GM19467 (cell line): Measurements from ENCODE around the gene RTN4R.

Experiments used
- ATAC-seq: cut with Tn5 transposase; IDR thresholded peaks from one replicate; pipeline ENCODE4 v1.9.1; 2021; ENCODE audit warnings: mild to moderate bottlenecking, moderate library complexity; ENCODE audit not compliant: unreplicated experiment

The RTN4R gene

GRCh38 chr22:20258584-20259326, 9.4 kb downstream of the RTN4R start:
- ATAC-seq = no peak

- no peak for ATAC-seq
These were observed 10.2 kb downstream of the RTN4R start for GRCh38 chr22:20258021-20258299.

- ATAC-seq = no peak
These were observed 10.7 kb downstream of the RTN4R start for GRCh38 chr22:20257212-20258020.

GRCh38 chr22:20256551-20257211, 11.4 kb downstream of the RTN4R start:
- no peak for ATAC-seq

GRCh38 chr22:20256027-20256426, 12.1 kb downstream of the RTN4R start:
- ATAC-seq = no peak

GRCh38 chr22:20254975-20255946, 12.9 kb downstream of the RTN4R start:
- no peak for ATAC-seq

- ATAC-seq = no peak
These were observed 15.0 kb downstream of the RTN4R start for GRCh38 chr22:20253161-20253560.

GRCh38 chr22:20251981-20252380, 16.1 kb downstream of the RTN4R start:
- ATAC-seq = no peak

- ATAC-seq = no peak
These were observed 16.6 kb downstream of the RTN4R start for GRCh38 chr22:20251491-20251890.

- no peak for ATAC-seq
These were observed 18.2 kb downstream of the RTN4R start for GRCh38 chr22:20249797-20250354.

GRCh38 chr22:20248461-20248978, 19.6 kb downstream of the RTN4R start:
- ATAC-seq = no peak

GRCh38 chr22:20247608-20248171, 20.4 kb downstream of the RTN4R start:
- ATAC-seq = no peak

- ATAC-seq = no peak
These were observed 21.1 kb downstream of the RTN4R start for GRCh38 chr22:20247010-20247505.

GRCh38 chr22:20246368-20247009, 21.6 kb downstream of the RTN4R start:
- ATAC-seq = no peak

GRCh38 chr22:20245577-20246367, 22.3 kb downstream of the RTN4R start:
- no peak for ATAC-seq

- no peak for ATAC-seq
These were observed 23.2 kb downstream of the RTN4R start for GRCh38 chr22:20244691-20245576.

GRCh38 chr22:20244250-20244648, 23.9 kb downstream of the RTN4R start:
- ATAC-seq = no peak
